K562 (cell line): Measurements from ENCODE around the gene CELSR3. TPM values are rescaled to one million over a fixed set of nuclear protein-coding genes. Genes with fewer than 3 reads are reported as not detected.

Experiments
- ATAC-seq: fragments of 200-7000 bp; cut with Tn5 transposase; 3 replicates; pipeline ENCODE4 v1.9.1; 2020; ENCODE audit warnings: moderate library complexity
- BruUV-seq: library from RNA; stranded (reverse); fragments of 400-500 nt; replicated peaks from 2 replicates; lab custom pipeline; 2021; lab: Mats Ljungman, UMichigan
- CTCF ChIA-PET: fragments of 300-600 bp; formaldehyde crosslinking; extraction: SDS; loops from one replicate; lab custom pipeline; 2021; ENCODE audit warnings: low intra/inter-chr PET ratio; lab: Yijun Ruan, JAX
- POLR2A ChIA-PET: fragments of 300-600, 350-650 bp; sonication (Branson Sonifier 250); formaldehyde crosslinking; extraction: SDS; loops from one replicate; lab custom pipeline; 2021; ENCODE audit warnings: antibody characterized with exemption, inconsistent platforms; lab: Yijun Ruan, JAX
- DNase-seq, 4 experiments: peaks; one replicate each; pipeline versions ENCODE4 v3.0.0 to v3.0.0-alpha.2; 2011 to 2018; ENCODE audit warnings: low spot score in 3 of 4, mixed read lengths in 3 of 4; ENCODE audit errors: extremely low read depth in 1 of 4
- FAIRE-seq: peaks from 2 replicates; lab custom pipeline; 2011; peaks lifted over from hg19 to GRCh38; lab: Jason Lieb, UNC
- H2AFZ ChIP-seq: 2 replicates; pipeline ENCODE4 v1.6.0; 2011; ENCODE audit warnings: low read depth, low read length, control low read depth, inconsistent platforms
- H3K27ac ChIP-seq: fragments of 200-600 bp; 3 replicates; pipeline ENCODE4 v1.8.0; 2011; ENCODE audit warnings: low read depth, mild to moderate bottlenecking, control low read depth, inconsistent platforms, low read length, moderate library complexity, mixed read lengths; ENCODE audit errors: extremely low read depth
- H3K27me3 ChIP-seq, 2 experiments: fragments of 300-600 bp in 1 of 2; 2 replicates in 1 of 2; 3 replicates in 1 of 2; pipeline versions ENCODE4 v1.6.0 to v1.8.0; 2011; ENCODE audit warnings: inconsistent platforms in 2 of 2, low read length in 2 of 2, mild to moderate bottlenecking in 1 of 2, mixed read lengths in 1 of 2, moderate library complexity in 1 of 2; ENCODE audit not compliant: control insufficient read depth in 2 of 2, insufficient read depth in 2 of 2
- H3K36me3 ChIP-seq: fragments of 300-600 bp; 3 replicates; pipeline ENCODE4 v1.8.0; 2011; ENCODE audit warnings: mild to moderate bottlenecking, low read length, inconsistent platforms; ENCODE audit not compliant: control insufficient read depth, insufficient read depth
- H3K4me1 ChIP-seq, 2 experiments: fragments of 200-600 bp in 1 of 2; replicated peaks in 1 of 2; 2 replicates in 1 of 2; 3 replicates in 1 of 2; pipeline versions ENCODE4 v1.5.1 to v1.8.0; 2011; ENCODE audit warnings: inconsistent platforms in 2 of 2, low read length in 2 of 2, mild to moderate bottlenecking in 1 of 2, mixed read lengths in 1 of 2, moderate library complexity in 1 of 2; ENCODE audit not compliant: control insufficient read depth in 2 of 2, insufficient read depth in 2 of 2
- H3K4me2 ChIP-seq: 2 replicates; pipeline ENCODE4 v1.6.1; 2011; ENCODE audit warnings: low read length, control low read depth, inconsistent platforms, mixed read lengths; ENCODE audit not compliant: insufficient read depth
- H3K4me3 ChIP-seq: fragments of 200-600 bp; sonication (generic), shearing (Covaris generic); 2 replicates; pipeline ENCODE4 v1.5.1; 2016; ENCODE audit warnings: control low read depth, inconsistent platforms
- H3K79me2 ChIP-seq: fragments of 200-600 bp; 3 replicates; pipeline ENCODE4 v1.8.0; 2011; ENCODE audit warnings: low read length, inconsistent platforms; ENCODE audit not compliant: control insufficient read depth, insufficient read depth
- H3K9ac ChIP-seq, 2 experiments: 2 replicates each; pipeline versions ENCODE4 v1.6.0 to v1.6.1; 2011; ENCODE audit warnings: low read depth in 2 of 2, low read length in 2 of 2, control low read depth in 1 of 2, inconsistent platforms in 1 of 2, mild to moderate bottlenecking in 1 of 2, mixed read lengths in 1 of 2; ENCODE audit not compliant: insufficient read depth in 1 of 2
- H3K9me1 ChIP-seq: one replicate; pipeline ENCODE4 v1.6.0; 2011; ENCODE audit warnings: inconsistent platforms, mild to moderate bottlenecking, low read length, moderate library complexity; ENCODE audit not compliant: control insufficient read depth, insufficient read depth
- H3K9me3 ChIP-seq: replicated peaks from 2 replicates; pipeline ENCODE4 v1.5.1; 2011; ENCODE audit warnings: low read depth, low read length, inconsistent platforms; ENCODE audit not compliant: control insufficient read depth, insufficient read depth
- H4K20me1 ChIP-seq: replicated peaks from 2 replicates; pipeline ENCODE4 v1.6.1; 2011; ENCODE audit warnings: low read length, inconsistent platforms, mixed read lengths; ENCODE audit not compliant: control insufficient read depth, insufficient read depth
- ASH1L ChIP-seq: fragments of 450-650 bp; IDR thresholded peaks from 2 replicates; pipeline ENCODE4 v1.6.1; 2018; ENCODE audit warnings: borderline replicate concordance, mild to moderate bottlenecking, low read depth; ENCODE audit not compliant: partially characterized antibody
- CBX3 ChIP-seq, 2 experiments: IDR thresholded peaks; 1 replicate in 1 of 2; 2 replicates in 1 of 2; pipeline ENCODE4 v1.6.1; 2012; ENCODE audit warnings: inconsistent platforms in 2 of 2, low read length in 2 of 2, borderline replicate concordance in 1 of 2, control low read depth in 1 of 2
- GATAD2A ChIP-seq: fragments of 450-650 bp; IDR thresholded peaks from 2 replicates; pipeline ENCODE4 v1.6.1; 2017
- MEF2D ChIP-seq: conservative IDR thresholded peaks from 2 replicates; pipeline ENCODE4 v1.6.1; 2016; ENCODE audit warnings: low read depth, missing genetic modification characterization, missing compliant biosample characterization
- POLR2G ChIP-seq: fragments of 200-400 bp; formaldehyde crosslinking; IDR thresholded peaks from 2 replicates; pipeline ENCODE4 v1.6.1; 2017; ENCODE audit warnings: low read depth, mild to moderate bottlenecking, antibody characterized with exemption, low read length, moderate library complexity
- SMARCB1 ChIP-seq: IDR thresholded peaks from 2 replicates; pipeline ENCODE4 v1.6.1; 2011; ENCODE audit warnings: improper control_type of control experiment, low read depth; ENCODE audit not compliant: insufficient read length
- TFAP4 ChIP-seq: sonication (generic); formaldehyde crosslinking; IDR thresholded peaks from 2 replicates; pipeline ENCODE4 v1.8.0; 2022; ENCODE audit warnings: missing genetic modification reagents, mild to moderate bottlenecking, moderate library complexity, borderline replicate concordance
- ZC3H8 ChIP-seq: fragments of 450-650 bp; IDR thresholded peaks from 2 replicates; pipeline ENCODE4 v1.6.1; 2017
- ZNF280A ChIP-seq: fragments of 450-650 bp; IDR thresholded peaks from 2 replicates; pipeline ENCODE4 v1.6.1; 2018; ENCODE audit warnings: mild to moderate bottlenecking, low read depth; ENCODE audit not compliant: partially characterized antibody
- WGBS: fragments of 100-300 bp; shearing (Covaris generic); methylation state at CpG from one replicate; pipeline ENCODE4 v1.1.6; 2016; ENCODE audit warnings: low coverage, mixed read lengths; ENCODE audit not compliant: insufficient coverage; ENCODE audit errors: missing lambda C conversion rate; 5-methylcytosine and 5-hydroxymethylcytosine counted together
- in situ Hi-C: fragments of 300-500 bp; cut with MboI; formaldehyde crosslinking; loops from 4 replicates; pipeline ENCODE4 v1.15.0; 2018; ENCODE audit warnings: inconsistent platforms, mixed read lengths
- intact Hi-C: fragments of 100-400 bp; cut with micrococcal nuclease; formaldehyde crosslinking; loops from 2 replicates; pipeline ENCODE4 v1.14.2; 2022
- polyA plus RNA-seq, 8 experiments: library from polyadenylated mRNA; depleted of rRNA in 4 of 8; stranded (reverse) in 5 of 8; unstranded in 3 of 8; fragments of >200 nt; fragmentation: Nextera tagmentation in 2 of 8; fragmentation: Illumina TruSeq in 1 of 8; extraction: Ambion mirVana in 2 of 8; extraction: Trizol in 1 of 8; gene quantifications; 2 replicates each; pipeline versions ENCODE4 v1.2.1 to v1.2.3, GENCODE V29; 2011 to 2014; ENCODE audit warnings: inconsistent platforms in 1 of 8, missing spikeins in 1 of 8
- total RNA-seq, 7 experiments: library from RNA; depleted of rRNA in 6 of 7; stranded (reverse); fragments of >200 nt in 6 of 7; fragmentation: Illumina TruSeq in 2 of 7; extraction: Trizol in 2 of 7; gene quantifications; 2 replicates each; pipeline versions ENCODE4 v1.2.1 to v1.2.3, GENCODE V29; 2011 to 2021; ENCODE audit warnings: low replicate concordance in 1 of 7

CELSR3 gene
- total and polyA plus RNA-seq, 9 of the 15 experiments (the other 6 are each of a cell fraction or from before 2014, with no cell fraction given), result 0.10 to 2.7 (median 0.76) TPM

- TF ChIP-seq ASH1L (no peak), GATAD2A (no peak), SMARCB1 (no peak), CBX3 (IDR thresholded peaks at IDR 0.05; ENCODE audit: borderline replicate concordance in 1 of 2, low read length in 2 of 2) (no peak), ZC3H8 (no peak), MEF2D (tag) (no peak), TFAP4 (CRISPR knock-in tag) (no peak)
Measured at GRCh38 chr3:48630407-48630806, 32.3 kb downstream of the CELSR3 start (continued).

- Histone ChIP-seq H3K4me2 (no peak overlapping the region), H3K9me1 (peaks cover 4% of the 10 kb centered on the region), H3K27ac (no peak overlapping the region), H3K27me3 (no peaks in the 10 kb centered on the region), H3K4me1 (peaks cover 0 to 13% of the 10 kb centered on the region in 2 experiments; a peak in 4 of 5 replicates), H3K79me2 (peaks cover 8% of the 10 kb centered on the region), H3K4me3 (no peak overlapping the region), H2AFZ (no peak overlapping the region), H4K20me1 (no peaks in the 10 kb centered on the region), H3K9ac (no peak overlapping the region)
- in situ Hi-C loops, result no loop called here
- WGBS, result 93% methylated on average over 8 of the region's 12 CpGs
- intact Hi-C loops, result no loop called here
- DNase-seq, result no peak
- ChIA-PET POLR2A (no interaction called here), CTCF (no interaction called here)
- no peak for FAIRE-seq
- ATAC-seq, result no peak
- 0 out of 2 replicates have a peak, but pooled peaks have one; percentile 26 for TF ChIP-seq POLR2G
- TF ChIP-seq ZNF280A, result no peak
- TF ChIP-seq, all 486 proteins: peak for 1
- Histone ChIP-seq H3K9me3 (no peaks in the 10 kb centered on the region), H3K36me3 (peaks cover 70% of the 10 kb centered on the region; the same call in 2 of the 3 replicates)
- BruUV-seq, result no TSS peak
Measured at GRCh38 chr3:48629894-48630293, 32.8 kb downstream of the CELSR3 start.
